Measurements from ENCODE around the gene ZFP57. TPM values are rescaled to one million over a fixed set of nuclear protein-coding genes. Genes with fewer than 3 reads are reported as not detected.

ZFP57 gene
- total and polyA plus RNA-seq, 7 donors, result 0.03 TPM; not detected in 6

DNA sequence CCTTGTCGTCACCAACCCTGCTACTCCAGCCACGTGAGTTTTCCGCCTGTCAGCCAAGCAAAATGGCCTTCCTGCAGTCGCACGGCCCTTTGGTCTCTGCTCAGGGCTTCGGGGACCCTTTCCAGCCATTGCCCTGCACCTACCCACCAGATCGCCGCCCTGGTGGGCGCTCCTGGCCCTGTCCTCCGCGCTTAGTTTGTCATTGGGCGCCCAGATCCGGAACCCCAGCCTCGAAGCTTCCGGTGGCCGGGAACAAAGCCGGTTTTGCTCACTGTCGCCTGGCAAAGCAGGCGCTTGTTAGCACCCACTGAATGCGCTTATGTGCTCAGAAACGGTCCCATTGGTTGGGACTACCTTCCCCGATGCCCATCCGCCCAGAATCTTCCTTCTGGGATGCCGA, 536 bp downstream of the ZFP57 start:
- no peaks in the 10 kb centered on the region for H3K4me1 ChIP-seq
- H3K27me3 ChIP-seq, result peaks cover 0 to 4% (median 0%) of the 10 kb centered on the region in 3 donors
- no peaks in the 10 kb centered on the region for H3K36me3 ChIP-seq
- no peaks in the 10 kb centered on the region for H3K9me3 ChIP-seq
- no peak for DNase-seq
- intact Hi-C loops (cut with DNase I), result no loop called here
- 90 to 93% methylated on average over 24 of the region's 24 CpGs for WGBS, 2 donors
- TF ChIP-seq, protein P1, sequence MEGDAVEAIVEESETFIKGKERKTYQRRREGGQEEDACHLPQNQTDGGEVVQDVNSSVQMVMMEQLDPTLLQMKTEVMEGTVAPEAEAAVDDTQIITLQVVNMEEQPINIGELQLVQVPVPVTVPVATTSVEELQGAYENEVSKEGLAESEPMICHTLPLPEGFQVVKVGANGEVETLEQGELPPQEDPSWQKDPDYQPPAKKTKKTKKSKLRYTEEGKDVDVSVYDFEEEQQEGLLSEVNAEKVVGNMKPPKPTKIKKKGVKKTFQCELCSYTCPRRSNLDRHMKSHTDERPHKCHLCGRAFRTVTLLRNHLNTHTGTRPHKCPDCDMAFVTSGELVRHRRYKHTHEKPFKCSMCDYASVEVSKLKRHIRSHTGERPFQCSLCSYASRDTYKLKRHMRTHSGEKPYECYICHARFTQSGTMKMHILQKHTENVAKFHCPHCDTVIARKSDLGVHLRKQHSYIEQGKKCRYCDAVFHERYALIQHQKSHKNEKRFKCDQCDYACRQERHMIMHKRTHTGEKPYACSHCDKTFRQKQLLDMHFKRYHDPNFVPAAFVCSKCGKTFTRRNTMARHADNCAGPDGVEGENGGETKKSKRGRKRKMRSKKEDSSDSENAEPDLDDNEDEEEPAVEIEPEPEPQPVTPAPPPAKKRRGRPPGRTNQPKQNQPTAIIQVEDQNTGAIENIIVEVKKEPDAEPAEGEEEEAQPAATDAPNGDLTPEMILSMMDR (IDR thresholded peaks at IDR 0.05), result no peak
- TF ChIP-seq POLR2A (IDR thresholded peaks at IDR 0.05), result no peak
- TF ChIP-seq EP300 (IDR thresholded peaks at IDR 0.05), result no peak
- TF ChIP-seq POLR2AphosphoS5 (IDR thresholded peaks at IDR 0.05), result no peak
- H3K4me3 ChIP-seq, result no peak overlapping the region
- no peak overlapping the region for H3K27ac ChIP-seq

DNA sequence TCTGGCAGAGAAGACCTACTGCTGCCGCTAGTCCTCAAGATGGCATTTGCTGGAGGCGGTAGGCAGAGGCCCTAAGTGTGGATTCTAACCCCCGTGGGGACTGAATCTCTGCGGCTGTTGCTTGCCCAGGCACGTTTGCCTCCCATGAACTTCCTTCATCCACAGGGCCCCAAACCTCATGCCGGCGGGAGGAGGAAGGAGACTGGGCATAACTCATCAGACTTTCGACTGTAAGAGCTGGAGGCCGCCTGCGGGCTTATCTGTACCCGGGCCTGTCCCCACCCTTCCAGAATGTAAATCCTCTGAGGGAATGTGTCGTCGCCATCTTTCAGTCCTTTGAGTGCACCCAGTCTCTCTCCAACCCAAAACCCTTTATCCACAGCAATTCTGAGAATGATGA, 990 bp downstream of the ZFP57 start:
- no peaks in the 10 kb centered on the region for H3K4me1 ChIP-seq
- no peaks in the 10 kb centered on the region for H3K36me3 ChIP-seq
- no peak for DNase-seq
- no peak overlapping the region for H3K27ac ChIP-seq
- peaks cover 0 to 4% (median 0%) of the 10 kb centered on the region in 3 donors for H3K27me3 ChIP-seq
- no peak overlapping the region for H3K4me3 ChIP-seq
- intact Hi-C loops (cut with DNase I), result no loop called here
- no peaks in the 10 kb centered on the region for H3K9me3 ChIP-seq
- TF ChIP-seq, protein P1 (IDR thresholded peaks at IDR 0.05), result no peak
- TF ChIP-seq POLR2AphosphoS5 (IDR thresholded peaks at IDR 0.05) (no peak), POLR2A (IDR thresholded peaks at IDR 0.05) (no peak), EP300 (IDR thresholded peaks at IDR 0.05) (no peak)
- WGBS, 2 donors, result 78 to 89% methylated on average over 13 of the region's 13 CpGs

DNA sequence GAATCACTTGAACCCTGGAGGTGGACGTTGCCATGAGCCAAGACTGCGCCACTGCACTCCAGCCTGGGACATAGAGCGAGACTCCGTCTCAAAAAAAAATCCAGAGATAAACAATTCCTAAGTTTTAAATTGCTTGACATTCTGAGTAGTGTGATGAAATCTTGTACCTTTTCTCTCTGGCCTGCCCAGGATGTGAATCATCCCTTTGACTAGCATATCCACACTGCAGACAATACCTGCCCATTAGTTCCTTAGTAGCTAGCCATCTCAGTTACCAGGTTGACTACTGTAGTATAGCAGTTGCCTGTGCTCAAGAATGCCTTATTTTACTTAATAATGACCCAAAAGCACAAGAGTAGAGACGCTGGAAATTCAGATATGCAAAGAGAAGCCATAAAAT, 2.8 kb downstream of the ZFP57 start:
- H3K4me1 ChIP-seq, result no peaks in the 10 kb centered on the region
- intact Hi-C loops (cut with DNase I), result no loop called here
- no peak for DNase-seq
- no peak overlapping the region for H3K4me3 ChIP-seq
- WGBS, 2 donors, result 86 to 89% methylated on average over 5 of the region's 5 CpGs
- TF ChIP-seq POLR2A (IDR thresholded peaks at IDR 0.05) (no peak), POLR2AphosphoS5 (IDR thresholded peaks at IDR 0.05) (no peak), EP300 (IDR thresholded peaks at IDR 0.05) (no peak)
- TF ChIP-seq, protein P1 (IDR thresholded peaks at IDR 0.05), result no peak
- no peaks in the 10 kb centered on the region for H3K36me3 ChIP-seq
- H3K27ac ChIP-seq, result no peak overlapping the region
- peaks cover 0 to 4% (median 0%) of the 10 kb centered on the region in 3 donors for H3K27me3 ChIP-seq
- H3K9me3 ChIP-seq, result no peaks in the 10 kb centered on the region

DNA sequence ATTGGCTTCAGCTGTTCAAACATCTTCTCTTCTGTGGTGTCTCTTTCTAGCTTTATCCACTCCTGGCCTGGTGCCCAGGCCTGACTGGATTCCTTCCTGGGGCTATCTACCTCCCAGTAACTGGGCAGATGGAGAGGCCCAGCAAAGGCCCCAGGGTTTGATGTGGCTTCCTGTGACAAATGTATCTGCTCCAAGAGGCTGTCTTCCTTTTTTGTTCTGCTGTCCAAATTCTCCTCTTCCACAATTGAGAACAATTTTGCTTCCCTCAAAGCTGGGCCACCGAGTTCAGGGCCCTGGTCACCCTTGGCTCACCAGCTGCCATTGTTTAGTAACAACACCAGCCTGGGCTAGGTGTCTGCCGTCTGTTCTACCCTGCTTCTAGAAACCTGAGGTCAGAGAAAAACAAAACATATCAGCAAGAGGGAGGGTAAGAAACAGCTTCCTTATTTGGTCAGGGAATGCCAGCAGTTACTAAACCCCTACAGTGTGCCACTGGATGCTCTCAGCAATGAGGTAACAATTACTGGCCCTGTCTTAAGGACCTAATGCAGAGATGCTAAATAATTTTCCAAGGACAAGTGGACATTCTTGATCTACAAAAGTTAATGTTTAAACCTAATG, 3.9 kb downstream of the ZFP57 start:
- Histone ChIP-seq H3K4me3 (no peak overlapping the region), H3K36me3 (no peaks in the 10 kb centered on the region), H3K4me1 (no peaks in the 10 kb centered on the region), H3K27ac (no peak overlapping the region), H3K27me3 (peaks cover 0 to 4% (median 0%) of the 10 kb centered on the region in 3 donors), H3K9me3 (no peaks in the 10 kb centered on the region)
- no peak for TF ChIP-seq EP300 (IDR thresholded peaks at IDR 0.05)
- TF ChIP-seq POLR2A (IDR thresholded peaks at IDR 0.05), result no peak
- WGBS, 2 donors, result 27 to 32% methylated on average over 2 of the region's 2 CpGs
- DNase-seq, result no peak
- intact Hi-C loops (cut with DNase I), result no loop called here

DNA sequence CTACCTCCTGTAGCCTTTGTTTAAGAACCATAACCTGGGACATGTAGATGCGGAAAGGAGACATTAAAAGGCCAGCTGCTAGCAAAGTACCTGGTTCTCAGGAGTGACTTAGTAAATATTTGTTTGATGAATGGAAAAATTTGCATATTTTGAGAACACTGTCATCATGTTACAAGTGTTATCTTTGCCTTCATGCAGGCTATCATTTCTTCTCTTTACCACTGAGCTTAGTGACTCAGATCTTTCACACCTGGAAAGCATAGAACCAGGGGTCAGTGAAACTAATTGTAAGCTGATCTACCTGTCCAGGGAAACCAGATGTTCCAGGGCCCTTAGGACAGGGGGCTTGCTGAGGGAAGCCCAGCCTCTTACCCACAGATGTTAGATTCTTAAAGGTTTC, 5.4 kb downstream of the ZFP57 start:
- Histone ChIP-seq H3K4me3 (no peak overlapping the region), H3K36me3 (no peaks in the 10 kb centered on the region), H3K4me1 (no peaks in the 10 kb centered on the region), H3K27ac (no peak overlapping the region), H3K9me3 (no peaks in the 10 kb centered on the region), H3K27me3 (peaks cover 0 to 11% (median 0%) of the 10 kb centered on the region in 3 donors)
- TF ChIP-seq, protein P1 (IDR thresholded peaks at IDR 0.05), result no peak
- no peak for TF ChIP-seq POLR2A (IDR thresholded peaks at IDR 0.05)
- no peak for TF ChIP-seq EP300 (IDR thresholded peaks at IDR 0.05)
- TF ChIP-seq POLR2AphosphoS5 (IDR thresholded peaks at IDR 0.05), result no peak
- intact Hi-C loops (cut with DNase I), result no loop called here
- no peak for DNase-seq
- WGBS, 2 donors, result 94 to 97% methylated on average over 1 of the region's 1 CpG
